Left ventricle myocardium superior (tissue), 1 donor: ENCODE results near the gene AASS. TPM values are rescaled to one million over a fixed set of nuclear protein-coding genes. Genes with fewer than 3 reads are reported as not detected.

ENCODE experiments used
- ATAC-seq: fragments of 200-7000 bp; cut with Tn5 transposase; one replicate; pipeline ENCODE4 v1.9.1; 2020; ENCODE audit warnings: mild to moderate bottlenecking, moderate library complexity
- DNase-seq: peaks from one replicate; pipeline ENCODE4 v3.0.0-alpha.2; 2020
- intact Hi-C: fragments of 100-400 bp; cut with micrococcal nuclease; formaldehyde crosslinking; loops from one replicate; pipeline ENCODE4 v1.11.0; 2022
- total RNA-seq: library from RNA; stranded (reverse); fragmentation: NEBNext Ultra II Directional; extraction: Animal tissue kit (Norgen Biotek cat#: 25700); gene quantifications from one replicate; pipeline ENCODE4 v1.2.1, GENCODE V29; 2021
- donor health status: DM: no; HTN: yes; CAD: no; lungs with severe emphysema.

The AASS gene
- total RNA-seq, 1 donor from 2014 or later: 24.1 TPM

DNA sequence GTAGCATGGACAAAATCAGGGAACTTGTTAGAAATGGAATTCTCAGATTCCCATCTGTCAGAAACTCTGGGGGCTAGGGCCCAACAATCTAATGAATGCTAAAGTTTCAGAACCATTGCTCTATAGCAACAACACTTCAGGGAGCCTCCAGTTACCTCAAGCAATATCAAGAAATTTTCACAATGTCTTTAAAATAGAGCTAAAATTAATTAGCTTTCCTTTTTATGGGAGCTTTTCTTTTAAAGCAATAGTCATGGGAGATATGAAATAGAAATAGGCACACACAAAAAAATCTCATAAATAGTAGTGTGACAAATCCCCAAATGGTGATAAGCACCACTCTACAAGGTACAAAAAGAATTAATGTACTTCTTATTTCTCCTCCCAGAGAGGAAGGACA is 80.9 kb downstream of the AASS start:
- intact Hi-C loops: no loop called here
- ATAC-seq: no peak
- DNase-seq: no peak

DNA sequence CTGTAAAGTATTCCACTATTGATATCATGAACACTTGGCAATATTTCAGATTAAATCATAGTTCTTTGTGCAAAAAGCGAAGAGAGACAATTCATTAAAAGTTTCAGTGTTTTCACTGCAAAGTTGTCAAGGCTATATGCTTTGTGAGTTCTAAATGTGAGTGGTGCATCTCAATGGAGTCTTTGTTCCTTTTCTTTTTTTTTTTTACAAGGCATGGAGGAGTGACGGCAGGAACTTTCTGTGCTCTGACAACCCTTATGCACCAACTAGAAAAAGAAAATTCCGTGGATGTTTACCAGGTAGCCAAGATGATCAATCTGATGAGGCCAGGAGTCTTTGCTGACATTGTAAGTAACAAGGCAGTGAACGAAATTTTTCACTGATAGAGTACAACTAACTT is 84.5 kb downstream of the AASS start:
- intact Hi-C loops: no loop called here
- DNase-seq (no peak), ATAC-seq (no peak)

DNA sequence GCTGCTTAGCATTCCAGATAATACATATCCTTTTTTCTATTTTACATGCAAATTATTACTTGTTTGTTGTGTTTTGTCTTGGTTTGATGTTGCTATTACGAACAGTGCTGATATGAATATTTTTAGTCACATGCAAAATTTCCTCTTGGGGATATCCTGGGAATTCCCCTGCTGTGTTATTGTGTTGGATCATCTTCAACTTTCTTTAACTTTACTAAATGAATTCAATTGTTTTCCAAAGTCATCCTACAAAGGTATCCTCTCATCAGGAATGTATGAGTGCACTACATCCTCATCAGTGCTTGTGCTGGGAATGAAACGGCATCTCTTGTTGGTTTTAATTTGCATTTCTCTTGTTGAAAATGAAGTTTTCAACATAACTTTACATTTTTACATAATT is 87.1 kb downstream of the AASS start:
- DNase-seq (no peak), ATAC-seq (no peak)
- intact Hi-C loops: no loop called here

DNA sequence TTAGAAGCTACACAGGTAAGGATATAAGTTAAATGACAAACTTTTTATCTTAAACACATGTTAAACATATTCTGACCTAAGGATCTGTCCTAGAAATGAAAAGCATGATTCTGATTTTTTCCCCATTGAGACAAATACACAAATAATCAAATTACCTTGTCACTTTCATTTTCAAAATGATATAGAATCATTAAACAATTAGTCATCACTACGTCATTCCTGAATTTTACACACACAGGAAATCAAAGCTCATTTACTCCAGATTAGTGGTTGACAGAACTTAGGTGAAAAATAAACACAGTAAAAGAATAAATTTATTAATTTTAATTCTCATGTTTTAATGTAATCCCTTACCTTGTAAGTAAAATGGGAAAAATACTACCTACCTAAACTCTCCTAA is 89.0 kb downstream of the AASS start:
- intact Hi-C loops: no loop called here
- ATAC-seq: no peak

DNA sequence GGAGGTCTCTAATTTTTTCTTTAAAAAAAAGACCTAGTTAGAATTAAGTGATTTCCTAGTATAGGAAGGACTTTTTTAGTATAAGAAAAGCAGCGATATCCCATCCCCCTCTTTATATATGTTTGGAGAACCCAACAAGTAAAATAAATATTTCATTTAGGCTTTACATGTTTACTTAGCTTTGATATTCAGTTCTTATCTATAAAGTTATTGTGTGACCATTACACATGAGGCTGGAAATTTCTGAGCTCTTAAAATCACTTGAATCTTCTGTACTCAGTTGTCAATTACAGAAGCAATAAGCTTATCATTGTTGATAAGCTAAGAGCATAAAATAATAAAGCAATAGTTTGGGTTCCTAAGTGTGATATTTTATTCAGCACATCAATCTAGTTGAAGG is 89.7 kb downstream of the AASS start:
- intact Hi-C loops: no loop called here
- no peak for ATAC-seq
- DNase-seq: no peak

More for the DNA sequence above, 89.0 kb downstream of the AASS start:
- DNase-seq: no peak

DNA sequence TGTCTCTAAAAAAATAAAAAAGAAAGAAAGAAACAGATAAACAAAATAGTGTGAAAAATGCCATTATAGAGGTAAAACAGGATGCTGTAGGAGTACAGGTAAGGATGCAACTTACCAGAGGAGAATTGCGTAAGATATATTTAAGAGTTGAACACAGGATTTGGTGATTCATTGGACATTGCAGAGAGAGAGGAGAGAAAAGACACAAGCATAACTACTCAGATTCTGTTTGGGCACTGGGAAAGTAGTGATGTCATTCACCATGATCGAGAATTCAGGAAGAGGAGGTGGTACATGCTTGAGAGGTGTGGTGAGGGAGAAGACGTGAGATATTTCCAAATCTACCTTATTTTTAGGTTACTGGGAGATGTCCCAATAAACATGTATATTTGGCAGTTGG is 97.6 kb downstream of the AASS start:
- no peak for DNase-seq
- ATAC-seq: no peak
- intact Hi-C loops: no loop called here

DNA sequence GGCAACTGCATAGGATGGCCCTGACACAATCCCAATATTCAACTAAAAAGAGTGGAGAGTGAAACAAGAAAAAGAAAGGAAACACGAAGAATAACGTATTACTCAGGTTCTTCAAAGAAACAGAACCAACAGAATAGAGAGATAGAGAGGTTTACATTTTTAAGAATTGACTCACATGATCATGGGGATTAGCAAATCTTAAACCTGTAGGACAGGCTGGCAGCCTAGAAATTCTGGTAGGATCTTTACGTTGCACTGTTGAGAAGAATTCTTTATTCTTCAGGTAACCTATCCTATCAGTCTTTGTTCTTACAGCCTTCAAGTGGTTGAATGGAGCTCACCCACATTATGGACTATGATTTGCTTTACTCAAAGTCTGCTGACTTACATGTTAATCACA is 103.9 kb downstream of the AASS start:
- intact Hi-C loops: no loop called here
- ATAC-seq (no peak), DNase-seq (no peak)

DNA sequence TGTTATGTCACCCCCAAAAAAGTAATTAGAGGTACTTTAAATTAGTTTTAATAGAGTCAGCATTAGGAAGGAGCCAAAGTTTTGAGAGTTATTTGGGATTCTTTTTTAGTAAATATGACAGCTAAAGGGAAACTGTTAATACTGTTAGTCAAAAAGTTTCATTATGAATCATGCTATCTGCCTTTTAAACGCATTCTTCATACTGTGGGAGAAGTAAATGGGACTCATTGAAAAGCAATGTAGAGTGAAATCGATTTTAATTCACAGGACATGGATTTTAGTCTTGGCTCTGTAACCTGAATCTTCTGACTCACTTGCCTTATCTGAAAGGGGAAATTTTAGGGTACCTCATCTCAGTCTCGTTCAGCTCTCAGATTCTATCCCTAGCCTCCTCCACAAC is 105.1 kb downstream of the AASS start:
- DNase-seq: no peak
- no peak for ATAC-seq
- intact Hi-C loops: no loop called here

DNA sequence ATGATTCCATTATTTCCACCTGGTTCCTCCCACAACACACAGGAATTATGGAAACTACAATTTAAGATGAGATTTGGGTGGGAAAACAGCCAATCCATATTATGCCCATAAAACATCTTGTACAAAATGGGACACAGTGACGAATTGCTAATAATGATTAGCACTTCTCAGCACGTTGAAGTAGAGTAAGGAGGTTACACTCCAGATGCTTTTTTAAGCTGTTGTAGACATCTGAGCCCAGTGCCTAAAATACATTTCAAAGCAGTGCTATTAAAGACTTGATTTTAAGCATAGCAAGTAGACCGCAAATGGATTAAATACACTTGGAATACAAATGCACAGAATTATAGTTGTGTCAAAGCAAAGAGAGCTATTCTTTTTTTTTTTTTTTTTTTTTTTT is 105.9 kb downstream of the AASS start:
- DNase-seq (no peak), ATAC-seq (no peak)
- intact Hi-C loops: no loop called here

DNA sequence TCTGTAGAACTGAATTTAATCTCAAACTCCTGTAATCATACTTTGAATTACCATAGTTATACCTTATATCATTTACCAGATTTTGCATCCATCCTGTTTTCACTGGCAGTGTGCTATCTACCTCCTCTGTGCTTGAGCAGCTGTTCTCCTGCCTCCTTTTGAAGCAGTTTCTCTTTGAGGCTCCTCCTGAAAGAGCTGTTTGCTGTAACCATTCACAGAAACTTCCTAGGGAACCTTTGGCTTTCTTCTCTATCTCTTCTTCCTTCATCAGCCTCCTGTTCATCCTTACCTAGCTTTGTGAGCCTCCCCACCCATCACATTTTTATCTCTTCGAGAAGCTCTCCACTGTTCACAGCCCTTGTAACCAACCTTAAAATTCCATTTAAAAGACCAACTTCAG is 108.2 kb downstream of the AASS start:
- DNase-seq (no peak), ATAC-seq (no peak)
- intact Hi-C loops: no loop called here

DNA sequence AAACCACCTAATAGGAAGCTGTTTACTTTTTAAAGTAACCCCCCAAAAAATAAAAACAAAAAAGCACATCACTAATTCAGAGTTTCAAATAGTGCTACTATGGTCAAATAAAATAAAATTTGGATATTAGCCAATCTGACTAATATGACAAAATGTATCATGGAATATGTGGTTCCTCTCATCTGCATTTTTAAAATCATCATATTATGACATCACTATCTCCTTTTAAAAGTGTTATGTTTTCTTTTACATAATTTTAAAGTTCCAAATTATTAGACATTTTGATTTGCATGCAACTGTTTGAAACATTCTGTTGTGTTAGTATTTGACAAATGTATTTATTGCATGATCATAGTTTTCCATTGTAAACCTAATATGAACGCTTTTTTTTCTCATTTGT is 110.4 kb downstream of the AASS start:
- intact Hi-C loops: no loop called here
- no peak for ATAC-seq
- no peak for DNase-seq

DNA sequence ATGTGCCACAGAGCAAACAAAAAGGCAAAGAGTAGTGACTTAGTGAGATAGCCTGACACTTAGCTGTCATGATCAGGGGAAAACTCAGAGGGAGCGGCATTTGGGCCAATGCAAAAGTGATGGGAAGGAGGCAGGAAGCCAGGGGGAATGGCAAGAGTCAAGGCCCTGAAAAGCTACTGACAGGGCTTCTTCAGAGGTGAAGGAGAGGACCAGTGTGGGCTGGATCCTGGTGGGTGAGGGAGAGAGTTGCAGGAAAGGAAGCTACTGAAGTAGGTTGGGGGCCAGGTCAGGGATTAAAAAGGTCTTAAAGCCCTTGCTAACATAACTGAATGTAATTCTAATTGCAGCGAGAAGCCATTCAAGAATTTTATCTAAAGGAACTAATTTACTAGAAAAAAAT is 117.0 kb downstream of the AASS start:
- intact Hi-C loops: no loop called here
- ATAC-seq (no peak), DNase-seq (no peak)

Other genes starting within 250 kb of the AASS start
- gene FEZF1, start 160.5 kb upstream of the AASS start, total RNA-seq: not detected